A549 treated with CpdA at 1 μM for 4 hours (cell line): ENCODE measurements around the gene CCNI2. TPM values are rescaled to one million over a fixed set of nuclear protein-coding genes. Genes with fewer than 3 reads are reported as not detected.

Experiments
- total RNA-seq: library from RNA; stranded (reverse); fragments of 200-300 nt; extraction: Qiagen RNA extraction; gene quantifications from 5 replicates; pipeline ENCODE4 v1.2.3, GENCODE V29; 2022; ENCODE audit warnings: low read depth

Gene CCNI2
- total RNA-seq, result 0.09 to 0.36 TPM (median 0.11 TPM) in 4 of 5 replicates, not detected in the other

GRCh38 chr5:132746954-132747615, at the start of gene CCNI2:
Gene CCNI2, plus strand, starts transcription at chr5:132747426. Its CDS starts 70 bp downstream, at chr5:132747496.

DNA sequence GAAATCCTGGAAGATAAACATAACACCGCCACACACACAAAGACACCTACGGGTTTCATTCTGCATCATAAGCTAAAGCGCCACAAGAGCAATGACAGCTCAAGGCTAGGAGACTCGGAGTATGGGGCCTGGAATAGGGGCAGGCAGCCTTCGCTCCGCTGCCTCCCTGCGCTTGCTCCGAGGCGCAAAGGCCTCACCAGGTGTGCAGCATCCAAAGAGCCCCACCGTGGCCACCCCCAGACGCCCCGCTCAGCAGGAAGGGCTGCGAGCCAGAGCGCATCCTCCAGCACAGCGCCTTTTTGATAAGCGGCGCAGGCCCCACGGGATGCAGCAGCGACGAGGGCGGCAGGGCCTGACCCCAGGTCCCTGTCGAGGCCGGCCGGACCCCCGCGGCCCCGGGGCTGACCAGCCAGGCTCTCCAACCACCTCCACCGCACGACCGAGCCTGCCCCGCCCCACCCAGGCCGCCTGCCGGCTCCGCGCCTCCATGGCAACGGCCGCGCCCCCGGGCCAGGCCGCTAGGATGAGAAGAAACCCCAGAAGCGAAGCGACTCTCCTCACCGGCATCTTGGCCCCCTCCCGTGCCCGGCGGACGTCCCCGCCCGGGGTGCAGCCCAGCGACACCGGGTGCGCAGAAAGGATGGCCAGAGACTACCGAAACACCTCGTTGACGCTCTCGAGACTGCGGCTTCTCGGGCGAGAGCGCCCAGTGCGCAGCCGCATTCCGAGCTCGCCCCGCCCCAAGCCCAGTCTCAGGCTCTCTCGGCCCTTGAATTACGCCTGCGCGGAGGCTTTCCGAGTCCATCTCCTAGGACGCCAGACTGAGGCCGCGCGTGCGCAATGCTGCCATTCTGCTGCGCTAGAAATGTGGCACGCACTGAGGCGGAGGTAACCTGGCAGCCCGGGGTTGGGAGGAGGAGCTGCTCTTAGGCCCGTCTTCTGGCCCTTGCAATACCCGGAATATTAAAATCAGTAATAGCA, 10.1 kb upstream of the CCNI2 start, which contains the start of gene KIF3A:
Gene KIF3A, minus strand, starts transcription at position 694 of the 981 bp plus-strand sequence. Its CDS starts 127 bp downstream, at position 567.

GRCh38 chr5:132777209-132778069, 30.2 kb downstream of the CCNI2 start, which contains the start of gene SEPTIN8:
Gene SEPTIN8, minus strand, starts transcription at chr5:132777239. Its CDS starts 102 bp downstream, at chr5:132777137.

Other genes starting within 250 kb of the CCNI2 start
- gene IL5, start 203.9 kb upstream of the CCNI2 start, total RNA-seq, result not detected in 5 replicates
- 27.6 to 35.7 TPM (median 29.8 TPM) in 5 replicates for gene RAD50, start 190.4 kb upstream of the CCNI2 start, total RNA-seq
- 0.07 TPM in 1 of 5 replicates, not detected in the others for gene IL13, start 89.3 kb upstream of the CCNI2 start, total RNA-seq
- gene IL4, start 73.4 kb upstream of the CCNI2 start, total RNA-seq, result not detected in 5 replicates
- 7.4 to 14.0 TPM (median 9.6 TPM) in 5 replicates for gene KIF3A, start 9.9 kb upstream of the CCNI2 start, total RNA-seq
- 17.3 to 21.5 TPM (median 18.5 TPM) in 5 replicates for gene SEPTIN8, start 29.8 kb downstream of the CCNI2 start, total RNA-seq
- gene SOWAHA, start 65.9 kb downstream of the CCNI2 start, total RNA-seq, result 0.08 to 0.17 TPM (median 0.15 TPM) in 4 of 5 replicates, not detected in the other
- gene SHROOM1, start 83.2 kb downstream of the CCNI2 start, total RNA-seq, result 7.8 to 11.0 TPM (median 9.6 TPM) in 5 replicates
- gene GDF9, start 119.0 kb downstream of the CCNI2 start, total RNA-seq, result 0.17 to 0.56 TPM (median 0.24 TPM) in 5 replicates
- 386 to 557 TPM (median 512 TPM) in 5 replicates for gene UQCRQ, start 119.2 kb downstream of the CCNI2 start, total RNA-seq
- gene LEAP2, start 126.2 kb downstream of the CCNI2 start, total RNA-seq, result 0.87 to 1.7 TPM (median 1.5 TPM) in 5 replicates
- gene AFF4, start 216.2 kb downstream of the CCNI2 start, total RNA-seq, result 17.2 to 23.8 TPM (median 20.5 TPM) in 5 replicates